Measurements from ENCODE around the gene MYRIP. TPM values are rescaled to one million over a fixed set of nuclear protein-coding genes. Genes with fewer than 3 reads are reported as not detected.

MYRIP gene
- total and polyA plus RNA-seq, 4 experiments from 2014 or later = not detected

DNA sequence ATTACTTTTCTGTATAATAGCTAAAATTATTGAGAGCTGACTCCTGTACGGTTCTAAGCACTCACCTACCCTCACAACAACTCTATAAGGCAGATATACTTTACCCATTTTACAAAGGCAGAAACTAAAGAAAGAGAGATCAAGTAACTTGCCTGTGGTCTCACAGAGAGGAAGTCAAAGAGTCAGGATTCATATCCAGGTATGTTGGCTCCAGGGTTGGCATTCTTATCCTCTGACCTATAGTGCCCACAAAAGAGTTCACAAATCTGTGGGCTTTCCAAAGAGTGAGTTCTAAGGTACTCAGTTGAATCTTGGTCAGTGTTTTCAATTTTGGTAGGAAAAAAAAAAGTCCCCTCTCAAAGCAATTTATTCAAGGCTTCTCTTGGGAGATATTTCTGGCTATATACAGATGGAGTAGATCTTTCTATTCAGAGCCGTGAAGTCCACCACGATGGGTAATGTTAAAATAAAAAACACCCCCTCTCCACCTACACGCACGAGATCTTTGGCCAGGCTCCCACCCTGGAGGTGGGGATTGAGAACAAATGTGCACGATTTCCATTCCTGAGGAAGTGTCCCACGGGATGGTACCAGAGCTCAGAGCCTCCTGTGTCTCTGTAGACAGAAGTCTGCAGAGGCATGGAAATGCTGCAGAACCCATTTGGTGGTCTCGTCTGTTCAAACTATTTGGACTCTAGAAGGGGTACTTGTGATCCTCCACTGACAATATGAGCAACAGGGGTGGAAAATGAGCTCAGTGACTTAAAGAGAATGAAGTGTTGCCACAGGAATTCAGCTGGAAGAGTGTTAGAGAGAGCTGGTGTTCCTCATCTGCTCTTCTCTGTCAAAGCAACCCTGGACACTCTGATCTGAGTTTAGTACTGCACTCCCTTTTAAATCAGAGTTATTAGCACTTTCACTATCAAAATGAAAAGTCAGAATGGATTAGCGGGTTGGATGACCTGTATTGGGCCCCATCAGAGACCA lies 288.0 kb downstream of the MYRIP start:
- Mint-ChIP-seq H3K27me3 (peaks cover 9% of the 10 kb centered on the region in 2 donors), H3K27ac (no peak overlapping the region), H3K4me3 (no peak overlapping the region), H3K4me1 (no peaks in the 10 kb centered on the region), H3K9me3 (peaks cover 0 to 13% (median 5%) of the 10 kb centered on the region in 8 donors), H3K36me3 (no peaks in the 10 kb centered on the region)
- H3K27me3 ChIP-seq (ENCODE audit: insufficient read depth, low read length) = no peaks in the 10 kb centered on the region
- no peaks in the 10 kb centered on the region for H3K9me3 ChIP-seq (ENCODE audit: control insufficient read depth in 1 of 2, low read length in 2 of 2)
- DNase-seq = no peak
- no peak overlapping the region for H3K4me3 ChIP-seq (ENCODE audit: low read length in 2 of 2)
- no peak overlapping the region for H3K27ac ChIP-seq (ENCODE audit: low read depth, low read length)
- CTCF ChIA-PET (ENCODE audit: partially characterized antibody) = no interaction called here
- H3K36me3 ChIP-seq (ENCODE audit: insufficient read depth, low read length) = no peaks in the 10 kb centered on the region
- intact Hi-C loops (cut with micrococcal nuclease) = no loop called here
- POLR2A ChIA-PET (ENCODE audit: partially characterized antibody) = no interaction called here
- H3K4me1 ChIP-seq (ENCODE audit: insufficient read depth, low read length) = no peaks in the 10 kb centered on the region

DNA sequence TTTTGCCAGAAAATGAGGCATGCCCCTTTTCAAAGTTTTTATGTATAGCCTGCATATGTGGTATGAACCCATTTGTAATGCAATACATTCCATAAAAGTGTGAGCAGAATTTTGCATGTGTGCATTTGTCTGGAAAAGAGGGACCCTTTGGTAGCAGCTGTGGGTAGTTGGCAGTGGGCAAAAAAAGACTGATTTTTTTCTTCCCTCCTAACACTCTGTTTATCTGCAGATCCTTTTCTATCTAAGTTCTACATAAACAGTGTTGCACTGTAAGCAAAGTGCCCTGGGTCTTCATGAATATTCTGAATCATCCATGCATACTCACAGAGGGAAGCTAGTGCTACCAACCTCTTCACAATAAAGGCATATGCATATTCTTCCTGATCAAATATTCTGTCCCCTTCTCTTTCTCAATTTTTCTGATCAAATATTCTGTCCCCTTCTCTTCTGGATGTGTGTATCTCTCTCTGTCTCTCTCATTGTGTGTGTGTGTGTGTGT lies 288.9 kb downstream of the MYRIP start:
- Histone ChIP-seq H3K4me3 (ENCODE audit: low read length in 2 of 2) (no peak overlapping the region), H3K27me3 (ENCODE audit: insufficient read depth, low read length) (no peaks in the 10 kb centered on the region), H3K9me3 (ENCODE audit: control insufficient read depth in 1 of 2, low read length in 2 of 2) (no peaks in the 10 kb centered on the region), H3K4me1 (ENCODE audit: insufficient read depth, low read length) (no peaks in the 10 kb centered on the region), H3K27ac (ENCODE audit: low read depth, low read length) (no peak overlapping the region), H3K36me3 (ENCODE audit: insufficient read depth, low read length) (no peaks in the 10 kb centered on the region)
- no peaks in the 10 kb centered on the region for H3K4me1 Mint-ChIP-seq
- no peak overlapping the region for H3K4me3 Mint-ChIP-seq
- H3K27ac Mint-ChIP-seq = no peak overlapping the region
- CTCF ChIA-PET (ENCODE audit: partially characterized antibody) = no interaction called here
- POLR2A ChIA-PET (ENCODE audit: partially characterized antibody) = no interaction called here
- peaks cover 0 to 1% of the 10 kb centered on the region in 2 donors for H3K36me3 Mint-ChIP-seq
- intact Hi-C loops (cut with micrococcal nuclease) = no loop called here
- H3K9me3 Mint-ChIP-seq = peaks cover 0 to 14% (median 6%) of the 10 kb centered on the region in 8 donors
- H3K27me3 Mint-ChIP-seq = peaks cover 9% of the 10 kb centered on the region in 2 donors
- DNase-seq = no peak

DNA sequence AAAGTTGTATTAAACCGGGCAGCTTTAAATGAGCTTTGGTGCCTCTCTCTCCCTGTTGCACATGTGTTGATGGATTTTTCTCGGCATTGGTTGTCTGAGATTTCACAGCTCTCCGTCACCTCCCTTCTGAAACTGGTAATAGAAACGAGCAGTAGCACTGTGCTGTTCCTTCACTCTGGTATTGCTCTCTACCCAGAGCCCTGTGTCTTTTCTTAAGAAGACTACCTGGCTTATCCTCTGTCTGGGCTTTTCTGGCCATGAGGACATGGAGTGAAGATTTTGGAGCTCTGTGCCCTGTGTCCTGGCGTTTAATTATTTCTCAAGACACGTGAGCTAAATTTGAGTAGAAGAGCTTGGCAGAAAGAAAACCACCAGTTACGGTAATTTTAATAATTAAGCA lies 290.5 kb downstream of the MYRIP start:
- H3K4me3 Mint-ChIP-seq = no peak overlapping the region
- POLR2A ChIA-PET (ENCODE audit: partially characterized antibody) = no interaction called here

DNA sequence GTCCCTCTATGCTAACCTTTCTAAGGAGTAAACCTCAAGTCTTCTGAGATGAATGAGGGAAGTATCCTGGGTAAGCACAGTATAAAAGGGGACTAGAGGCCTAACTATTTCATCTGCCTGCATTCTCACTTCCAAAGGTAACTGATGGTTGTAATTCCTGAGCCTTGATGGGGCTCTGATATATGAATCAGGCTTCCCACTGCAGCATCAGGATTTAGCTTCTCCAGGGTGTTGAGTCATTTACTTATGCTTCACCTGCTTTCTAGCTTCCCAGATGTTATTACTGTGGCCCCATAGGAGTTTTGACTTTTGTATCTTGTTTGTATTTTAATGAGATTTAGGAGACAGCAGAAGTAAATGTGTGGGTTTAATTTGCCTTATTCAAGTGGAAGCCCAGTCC lies 292.8 kb downstream of the MYRIP start:
- Mint-ChIP-seq H3K4me1 (no peaks in the 10 kb centered on the region), H3K9me3 (peaks cover 0 to 14% (median 6%) of the 10 kb centered on the region in 8 donors), H3K27ac (no peak overlapping the region), H3K36me3 (peaks cover 0 to 1% of the 10 kb centered on the region in 2 donors), H3K4me3 (no peak overlapping the region), H3K27me3 (peaks cover 0 to 2% of the 10 kb centered on the region in 2 donors)
- Histone ChIP-seq H3K9me3 (ENCODE audit: control insufficient read depth in 1 of 2, low read length in 2 of 2) (no peaks in the 10 kb centered on the region), H3K4me1 (ENCODE audit: insufficient read depth, low read length) (no peaks in the 10 kb centered on the region), H3K27me3 (ENCODE audit: insufficient read depth, low read length) (no peaks in the 10 kb centered on the region), H3K36me3 (ENCODE audit: insufficient read depth, low read length) (no peaks in the 10 kb centered on the region), H3K27ac (ENCODE audit: low read depth, low read length) (no peak overlapping the region), H3K4me3 (ENCODE audit: low read length in 2 of 2) (no peak overlapping the region)
- no peak for DNase-seq
- POLR2A ChIA-PET (ENCODE audit: partially characterized antibody) = no interaction called here
- intact Hi-C loops (cut with micrococcal nuclease) = no loop called here
- CTCF ChIA-PET (ENCODE audit: partially characterized antibody) = no interaction called here

More for the DNA sequence above, 290.5 kb downstream of the MYRIP start:
- peaks cover 5 to 8% of the 10 kb centered on the region in 2 donors for H3K27me3 Mint-ChIP-seq
- Histone ChIP-seq H3K27me3 (ENCODE audit: insufficient read depth, low read length) (no peaks in the 10 kb centered on the region), H3K9me3 (ENCODE audit: control insufficient read depth in 1 of 2, low read length in 2 of 2) (no peaks in the 10 kb centered on the region), H3K4me1 (ENCODE audit: insufficient read depth, low read length) (no peaks in the 10 kb centered on the region), H3K27ac (ENCODE audit: low read depth, low read length) (no peak overlapping the region), H3K4me3 (ENCODE audit: low read length in 2 of 2) (no peak overlapping the region), H3K36me3 (ENCODE audit: insufficient read depth, low read length) (no peaks in the 10 kb centered on the region)
- H3K36me3 Mint-ChIP-seq = peaks cover 0 to 1% of the 10 kb centered on the region in 2 donors
- H3K4me1 Mint-ChIP-seq = no peaks in the 10 kb centered on the region
- DNase-seq = no peak
- intact Hi-C loops (cut with micrococcal nuclease) = no loop called here
- peaks cover 0 to 14% (median 6%) of the 10 kb centered on the region in 8 donors for H3K9me3 Mint-ChIP-seq
- CTCF ChIA-PET (ENCODE audit: partially characterized antibody) = no interaction called here
- no peak overlapping the region for H3K27ac Mint-ChIP-seq

DNA sequence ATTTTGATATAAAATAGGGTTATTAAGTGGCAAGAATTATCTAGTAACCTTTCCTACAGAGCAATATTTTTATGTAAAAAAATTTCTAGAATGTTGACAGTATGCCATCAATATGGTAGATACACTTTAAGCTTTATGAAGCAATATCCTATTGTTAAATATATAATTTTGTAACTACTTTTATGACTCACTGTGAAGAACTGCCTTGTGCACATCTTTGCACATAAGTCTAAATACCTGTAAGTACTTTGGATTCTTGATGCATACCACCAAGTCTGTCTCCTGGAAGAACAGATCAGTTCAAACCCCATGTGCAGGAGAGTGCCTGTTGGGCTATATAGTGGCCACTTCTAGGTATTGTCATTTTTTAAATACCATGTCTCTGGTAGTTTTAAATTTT lies 294.4 kb downstream of the MYRIP start:
- Mint-ChIP-seq H3K9me3 (peaks cover 0 to 14% (median 6%) of the 10 kb centered on the region in 8 donors), H3K36me3 (peaks cover 0 to 1% of the 10 kb centered on the region in 2 donors), H3K27me3 (peaks cover 0 to 2% of the 10 kb centered on the region in 2 donors), H3K4me1 (no peaks in the 10 kb centered on the region), H3K27ac (no peak overlapping the region), H3K4me3 (no peak overlapping the region)
- Histone ChIP-seq H3K27ac (ENCODE audit: low read depth, low read length) (no peak overlapping the region), H3K27me3 (ENCODE audit: insufficient read depth, low read length) (no peaks in the 10 kb centered on the region), H3K4me1 (ENCODE audit: insufficient read depth, low read length) (no peaks in the 10 kb centered on the region), H3K9me3 (ENCODE audit: control insufficient read depth in 1 of 2, low read length in 2 of 2) (no peaks in the 10 kb centered on the region), H3K4me3 (ENCODE audit: low read length in 2 of 2) (no peak overlapping the region), H3K36me3 (ENCODE audit: insufficient read depth, low read length) (no peaks in the 10 kb centered on the region)
- CTCF ChIA-PET (ENCODE audit: partially characterized antibody) = no interaction called here
- intact Hi-C loops (cut with micrococcal nuclease) = no loop called here
- DNase-seq = no peak
- POLR2A ChIA-PET (ENCODE audit: partially characterized antibody) = no interaction called here

DNA sequence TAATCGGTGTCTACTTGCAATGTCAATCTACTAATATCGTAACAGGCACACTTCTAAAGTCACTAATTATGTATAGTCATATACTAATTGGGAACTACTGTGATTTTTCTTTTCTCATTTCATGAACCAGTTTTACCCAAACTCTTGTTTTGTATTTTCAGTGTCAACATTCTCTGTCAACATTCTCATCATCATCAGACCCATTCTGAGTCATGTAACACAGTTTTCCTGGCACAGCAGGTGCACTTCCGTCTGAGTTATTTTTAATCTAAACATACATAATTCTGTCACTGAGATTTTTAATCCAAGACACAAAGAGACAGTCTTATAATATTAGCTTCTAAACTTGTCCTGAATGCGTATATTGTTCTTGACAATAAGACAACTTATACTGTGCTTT lies 295.0 kb downstream of the MYRIP start:
- Histone ChIP-seq H3K27ac (ENCODE audit: low read depth, low read length) (no peak overlapping the region), H3K36me3 (ENCODE audit: insufficient read depth, low read length) (no peaks in the 10 kb centered on the region), H3K27me3 (ENCODE audit: insufficient read depth, low read length) (no peaks in the 10 kb centered on the region), H3K4me1 (ENCODE audit: insufficient read depth, low read length) (no peaks in the 10 kb centered on the region), H3K4me3 (ENCODE audit: low read length in 2 of 2) (no peak overlapping the region), H3K9me3 (ENCODE audit: control insufficient read depth in 1 of 2, low read length in 2 of 2) (no peaks in the 10 kb centered on the region)
- CTCF ChIA-PET (ENCODE audit: partially characterized antibody) = no interaction called here
- Mint-ChIP-seq H3K27ac (no peak overlapping the region), H3K4me3 (no peak overlapping the region), H3K9me3 (peaks cover 0 to 14% (median 6%) of the 10 kb centered on the region in 8 donors), H3K27me3 (peaks cover 0 to 2% of the 10 kb centered on the region in 2 donors), H3K36me3 (peaks cover 0 to 1% of the 10 kb centered on the region in 2 donors), H3K4me1 (no peaks in the 10 kb centered on the region)
- POLR2A ChIA-PET (ENCODE audit: partially characterized antibody) = no interaction called here
- intact Hi-C loops (cut with micrococcal nuclease) = no loop called here
- no peak for DNase-seq

DNA sequence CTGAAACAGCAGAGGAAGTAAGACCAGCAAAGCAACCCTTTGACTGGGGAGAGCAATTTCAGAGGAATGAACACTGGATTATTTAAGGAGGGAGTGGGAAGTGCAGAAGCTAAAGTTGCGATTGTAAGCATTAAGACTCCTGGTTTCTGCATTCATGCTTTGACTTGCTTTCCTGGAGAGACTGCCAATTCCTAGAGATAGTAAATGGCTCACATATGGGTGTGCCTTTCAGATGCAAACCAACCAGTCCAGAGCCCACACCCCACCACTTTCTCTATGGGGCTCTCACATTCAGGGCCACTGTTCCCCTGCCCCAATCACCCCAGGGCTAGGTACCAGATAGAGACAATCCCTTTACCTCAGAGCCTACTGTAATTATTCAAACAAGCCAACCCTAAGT lies 299.2 kb downstream of the MYRIP start:
- no peak overlapping the region for H3K4me3 Mint-ChIP-seq
- Histone ChIP-seq H3K36me3 (ENCODE audit: insufficient read depth, low read length) (no peaks in the 10 kb centered on the region), H3K4me1 (ENCODE audit: insufficient read depth, low read length) (no peaks in the 10 kb centered on the region), H3K27ac (ENCODE audit: low read depth, low read length) (no peak overlapping the region), H3K4me3 (ENCODE audit: low read length in 2 of 2) (no peak overlapping the region), H3K9me3 (ENCODE audit: control insufficient read depth in 1 of 2, low read length in 2 of 2) (no peaks in the 10 kb centered on the region), H3K27me3 (ENCODE audit: insufficient read depth, low read length) (no peaks in the 10 kb centered on the region)
- DNase-seq = no peak
- ChIA-PET CTCF (ENCODE audit: partially characterized antibody) (no interaction called here), POLR2A (ENCODE audit: partially characterized antibody) (no interaction called here)
- no peaks in the 10 kb centered on the region for H3K9me3 Mint-ChIP-seq
- intact Hi-C loops (cut with micrococcal nuclease) = no loop called here
- H3K4me1 Mint-ChIP-seq = no peaks in the 10 kb centered on the region
- H3K36me3 Mint-ChIP-seq = no peaks in the 10 kb centered on the region
- no peak overlapping the region for H3K27ac Mint-ChIP-seq
- peaks cover 2 to 4% of the 10 kb centered on the region in 2 donors for H3K27me3 Mint-ChIP-seq

Data from CD4-positive, alpha-beta memory T cell (primary cell).